Measurements from ENCODE around the gene ADAT1. TPM values are rescaled to one million over a fixed set of nuclear protein-coding genes. Genes with fewer than 3 reads are reported as not detected.

The ADAT1 gene
- total RNA-seq, 1 experiment from 2014 or later = 71.3 TPM

DNA sequence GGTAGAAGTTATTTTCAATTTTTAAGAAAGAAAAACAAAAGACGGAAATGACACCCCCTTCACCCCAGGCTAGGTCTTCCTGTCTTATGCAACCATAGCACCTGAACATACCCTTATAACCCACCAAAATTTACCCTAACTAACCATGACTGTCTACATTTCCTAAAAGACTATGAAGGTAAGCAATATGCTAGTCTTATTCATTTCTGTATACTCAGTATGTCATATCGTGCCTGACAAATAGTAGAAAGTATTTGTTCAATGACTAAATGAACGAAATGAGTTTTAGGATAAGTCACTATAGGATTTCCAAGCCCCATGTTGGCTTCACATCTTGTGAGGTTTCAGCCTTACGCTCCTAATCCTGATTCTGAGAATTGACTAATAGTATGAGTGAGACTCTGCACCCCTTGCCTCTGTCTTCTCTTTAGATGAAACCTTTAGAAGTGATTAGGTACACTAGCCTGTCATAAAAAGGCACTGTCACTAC is 6.5 kb downstream of the ADAT1 start:
- peaks cover 74% of the 10 kb centered on the region for H3K36me3 Mint-ChIP-seq (ENCODE audit: insufficient read depth, unreplicated experiment)
- no peak overlapping the region for H3K4me3 ChIP-seq (ENCODE audit: low read depth, low read length)
- no peak overlapping the region for H3K27ac Mint-ChIP-seq (ENCODE audit: unreplicated experiment)
- no peak overlapping the region for H3K4me3 Mint-ChIP-seq (ENCODE audit: unreplicated experiment)
- no peak for DNase-seq
- BruUV-seq (replicated peaks) = no TSS peak
- peaks cover 5% of the 10 kb centered on the region for H3K36me3 ChIP-seq (ENCODE audit: control insufficient read depth, insufficient read depth, low read length)
- intact Hi-C loops (cut with micrococcal nuclease; ENCODE audit: unreplicated experiment) = no loop called here
- H3K9me3 ChIP-seq = no peaks in the 10 kb centered on the region
- H3K4me1 ChIP-seq = no peaks in the 10 kb centered on the region
- no peaks in the 10 kb centered on the region for H3K9me3 Mint-ChIP-seq (ENCODE audit: unreplicated experiment)
- H3K4me1 Mint-ChIP-seq (ENCODE audit: low read depth, unreplicated experiment) = no peaks in the 10 kb centered on the region
- TF ChIP-seq CTCF (IDR thresholded peaks at IDR 0.05; ENCODE audit: insufficient read depth in 1 of 2, low read depth in 1 of 2, low read length in 1 of 2, severe bottlenecking in 1 of 2, unreplicated experiment in 1 of 2) = no peak
- H3K27me3 Mint-ChIP-seq (ENCODE audit: insufficient read depth, unreplicated experiment) = no peaks in the 10 kb centered on the region
- POLR2A ChIA-PET = interaction anchor here (0.5 kb wide), 1 partner anchor 17 kb away, joined by 3 read pairs; no protein-coding TSS in a partner anchor
- no peaks in the 10 kb centered on the region for H3K27me3 ChIP-seq (replicated peaks; ENCODE audit: control insufficient read depth, insufficient read depth, low read length)
- CTCF ChIA-PET = interaction anchor here (0.7 kb wide), 1 partner anchor 1798 kb away, joined by 3 read pairs; no protein-coding TSS in a partner anchor

DNA sequence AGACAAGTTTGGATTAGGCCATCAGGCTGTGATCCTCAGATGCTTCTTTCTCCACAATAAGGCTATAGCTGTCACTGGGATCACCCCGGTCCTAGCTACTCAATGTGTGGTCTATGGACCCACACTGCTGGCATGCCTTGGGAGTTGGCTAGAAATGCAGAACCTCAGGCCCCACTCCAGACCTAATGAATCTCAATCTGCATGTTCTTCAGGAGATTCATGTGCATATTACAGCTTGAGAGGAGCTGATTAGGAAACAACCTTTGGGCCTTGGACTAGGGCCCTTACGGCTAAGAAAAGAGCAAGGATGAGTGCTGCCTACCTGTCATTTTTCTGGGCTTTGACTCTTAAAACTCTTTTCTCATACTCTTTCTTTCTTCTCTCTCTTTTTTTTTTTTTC is 7.5 kb downstream of the ADAT1 start:
- ChIA-PET POLR2A (no interaction called here), CTCF (interaction anchor here (0.7 to 1.0 kb wide), 2 partner anchors 99 to 1797 kb away, joined by 3 to 5 read pairs; no protein-coding TSS in a partner anchor)
- Mint-ChIP-seq H3K4me3 (ENCODE audit: unreplicated experiment) (no peak overlapping the region), H3K36me3 (ENCODE audit: insufficient read depth, unreplicated experiment) (peaks cover 74% of the 10 kb centered on the region), H3K9me3 (ENCODE audit: unreplicated experiment) (no peaks in the 10 kb centered on the region), H3K4me1 (ENCODE audit: low read depth, unreplicated experiment) (no peaks in the 10 kb centered on the region), H3K27ac (ENCODE audit: unreplicated experiment) (no peak overlapping the region), H3K27me3 (ENCODE audit: insufficient read depth, unreplicated experiment) (no peaks in the 10 kb centered on the region)
- Histone ChIP-seq H3K4me1 (no peaks in the 10 kb centered on the region), H3K9me3 (no peaks in the 10 kb centered on the region), H3K4me3 (ENCODE audit: low read depth, low read length) (no peak overlapping the region), H3K27me3 (replicated peaks; ENCODE audit: control insufficient read depth, insufficient read depth, low read length) (no peaks in the 10 kb centered on the region), H3K36me3 (ENCODE audit: control insufficient read depth, insufficient read depth, low read length) (peaks cover 5% of the 10 kb centered on the region)
- DNase-seq = no peak
- BruUV-seq (replicated peaks) = no TSS peak
- intact Hi-C loops (cut with micrococcal nuclease; ENCODE audit: unreplicated experiment) = no loop called here
- TF ChIP-seq CTCF (IDR thresholded peaks at IDR 0.05; ENCODE audit: insufficient read depth in 1 of 2, low read depth in 1 of 2, low read length in 1 of 2, severe bottlenecking in 1 of 2, unreplicated experiment in 1 of 2) = no peak

DNA sequence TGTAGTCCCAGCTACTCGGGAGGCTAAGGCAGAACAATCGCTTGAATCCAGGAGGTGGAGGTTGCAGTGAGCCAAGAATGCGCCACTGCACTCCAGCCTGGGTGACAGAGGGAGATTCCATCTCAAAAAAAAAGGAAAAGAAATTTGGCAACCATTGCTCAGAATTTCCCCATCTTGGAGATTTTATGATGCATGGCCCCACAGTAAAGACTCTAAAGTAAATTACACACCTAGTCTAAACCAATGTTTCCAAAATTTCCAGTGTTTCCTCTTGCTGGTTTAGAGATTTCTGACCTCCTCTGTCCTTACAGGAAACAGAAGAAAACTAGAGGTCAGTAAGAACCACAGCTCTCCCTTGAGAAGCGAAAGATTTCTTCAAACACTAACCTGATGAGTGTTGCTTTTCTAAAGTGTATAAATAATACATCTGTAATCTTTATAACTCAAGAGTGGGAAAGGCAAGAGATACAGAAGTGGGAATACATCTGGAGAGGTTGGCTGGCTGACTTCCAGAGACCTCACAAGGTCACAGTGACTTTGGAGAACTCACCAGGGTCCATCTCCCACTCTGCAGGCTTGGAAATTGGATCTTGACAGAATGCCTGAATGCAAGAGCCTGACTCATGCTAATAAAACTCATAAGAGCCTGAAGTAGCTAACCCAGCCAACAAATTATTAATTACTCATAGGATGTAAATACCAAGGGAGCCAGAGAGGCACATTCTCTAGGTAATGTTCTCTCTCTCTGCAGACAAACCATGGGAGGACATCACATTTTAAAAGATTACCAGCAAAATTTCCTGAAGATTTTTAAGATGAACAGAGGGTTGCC is 8.8 kb downstream of the ADAT1 start:
- no peaks in the 10 kb centered on the region for H3K9me3 Mint-ChIP-seq (ENCODE audit: unreplicated experiment)
- no peaks in the 10 kb centered on the region for H3K27me3 ChIP-seq (replicated peaks; ENCODE audit: control insufficient read depth, insufficient read depth, low read length)
- peaks cover 5% of the 10 kb centered on the region for H3K36me3 ChIP-seq (ENCODE audit: control insufficient read depth, insufficient read depth, low read length)
- H3K4me3 Mint-ChIP-seq (ENCODE audit: unreplicated experiment) = no peak overlapping the region
- intact Hi-C loops (cut with micrococcal nuclease; ENCODE audit: unreplicated experiment) = no loop called here
- H3K27me3 Mint-ChIP-seq (ENCODE audit: insufficient read depth, unreplicated experiment) = no peaks in the 10 kb centered on the region
- ChIA-PET POLR2A (no interaction called here), CTCF (no interaction called here)
- DNase-seq = no peak
- peaks cover 66% of the 10 kb centered on the region for H3K36me3 Mint-ChIP-seq (ENCODE audit: insufficient read depth, unreplicated experiment)
- no TSS peak for BruUV-seq (replicated peaks)
- TF ChIP-seq CTCF (IDR thresholded peaks at IDR 0.05; ENCODE audit: insufficient read depth in 1 of 2, low read depth in 1 of 2, low read length in 1 of 2, severe bottlenecking in 1 of 2, unreplicated experiment in 1 of 2) = no peak
- no peak overlapping the region for H3K27ac Mint-ChIP-seq (ENCODE audit: unreplicated experiment)
- no peaks in the 10 kb centered on the region for H3K4me1 Mint-ChIP-seq (ENCODE audit: low read depth, unreplicated experiment)
- H3K4me3 ChIP-seq (ENCODE audit: low read depth, low read length) = no peak overlapping the region
- H3K9me3 ChIP-seq = no peaks in the 10 kb centered on the region
- H3K4me1 ChIP-seq = no peaks in the 10 kb centered on the region
